ENCODE measurements around the gene TWF2. TPM values are rescaled to one million over a fixed set of nuclear protein-coding genes. Genes with fewer than 3 reads are reported as not detected.

The TWF2 gene
- polyA plus RNA-seq, 3 donors, result 141 to 199 (median 176) TPM

- intact Hi-C loops (cut with micrococcal nuclease), result no loop called here
- H3K4me3 Mint-ChIP-seq, result no peak overlapping the region
- H3K4me1 ChIP-seq (ENCODE audit: control insufficient read depth in 1 of 2, insufficient read depth in 2 of 2, low read length in 2 of 2), result peaks cover 19 to 22% of the 10 kb centered on the region in 2 donors
- H3K4me3 ChIP-seq (replicated peaks in 1 of 3; ENCODE audit: low read depth in 2 of 3, low read length in 3 of 3), result no peak overlapping the region
- TF ChIP-seq, protein P1, sequence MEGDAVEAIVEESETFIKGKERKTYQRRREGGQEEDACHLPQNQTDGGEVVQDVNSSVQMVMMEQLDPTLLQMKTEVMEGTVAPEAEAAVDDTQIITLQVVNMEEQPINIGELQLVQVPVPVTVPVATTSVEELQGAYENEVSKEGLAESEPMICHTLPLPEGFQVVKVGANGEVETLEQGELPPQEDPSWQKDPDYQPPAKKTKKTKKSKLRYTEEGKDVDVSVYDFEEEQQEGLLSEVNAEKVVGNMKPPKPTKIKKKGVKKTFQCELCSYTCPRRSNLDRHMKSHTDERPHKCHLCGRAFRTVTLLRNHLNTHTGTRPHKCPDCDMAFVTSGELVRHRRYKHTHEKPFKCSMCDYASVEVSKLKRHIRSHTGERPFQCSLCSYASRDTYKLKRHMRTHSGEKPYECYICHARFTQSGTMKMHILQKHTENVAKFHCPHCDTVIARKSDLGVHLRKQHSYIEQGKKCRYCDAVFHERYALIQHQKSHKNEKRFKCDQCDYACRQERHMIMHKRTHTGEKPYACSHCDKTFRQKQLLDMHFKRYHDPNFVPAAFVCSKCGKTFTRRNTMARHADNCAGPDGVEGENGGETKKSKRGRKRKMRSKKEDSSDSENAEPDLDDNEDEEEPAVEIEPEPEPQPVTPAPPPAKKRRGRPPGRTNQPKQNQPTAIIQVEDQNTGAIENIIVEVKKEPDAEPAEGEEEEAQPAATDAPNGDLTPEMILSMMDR (IDR thresholded peaks at IDR 0.05), result no peak
- H2AFZ ChIP-seq (ENCODE audit: insufficient read depth, low read depth, low read length, poor library complexity, severe bottlenecking), result no peak overlapping the region
- H3K27ac Mint-ChIP-seq, result peak overlapping the region; percentile 37 to 86 (median 77)
- peaks cover 62 to 63% of the 10 kb centered on the region in 2 donors for H3K36me3 Mint-ChIP-seq
- H3K79me2 ChIP-seq (ENCODE audit: insufficient read depth, low read length), result peaks cover 5% of the 10 kb centered on the region
- H4K20me1 ChIP-seq (ENCODE audit: insufficient read depth, low read length), result peaks cover 56% of the 10 kb centered on the region
- no peak overlapping the region for H3K4me2 ChIP-seq (replicated peaks; ENCODE audit: extremely low read depth, low read length, poor library complexity, severe bottlenecking)
- no peaks in the 10 kb centered on the region for H3K9me3 Mint-ChIP-seq
- H3K36me3 ChIP-seq (replicated peaks in 1 of 2; ENCODE audit: control insufficient read depth in 1 of 2, insufficient read depth in 2 of 2, low read length in 2 of 2), result peaks cover 41 to 51% of the 10 kb centered on the region in 2 donors
- DNase-seq, result no peak
- H3K4me1 Mint-ChIP-seq, result peaks cover 29% of the 10 kb centered on the region
- no peaks in the 10 kb centered on the region for H3K27me3 ChIP-seq (ENCODE audit: control insufficient read depth in 2 of 2, insufficient read depth in 2 of 2, low read length in 2 of 2)
- peak overlapping the region; percentile 27 for H3K9ac ChIP-seq (ENCODE audit: insufficient read depth, low read length, poor library complexity, severe bottlenecking)
- 54% methylated on average over 3 of the region's 5 CpGs for WGBS (ENCODE audit: insufficient coverage)
- peak overlapping the region in 1 of 2 donors; percentile 60 for H3K27ac ChIP-seq (ENCODE audit: low read depth in 1 of 2, low read length in 2 of 2)
- H3K27me3 Mint-ChIP-seq (ENCODE audit: low read depth in 3 of 3), result peaks cover 0 to 2% (median 1%) of the 10 kb centered on the region in 3 donors
- no peaks in the 10 kb centered on the region for H3K9me3 ChIP-seq (replicated peaks in 1 of 2; ENCODE audit: control insufficient read depth in 1 of 2, insufficient read depth in 1 of 2, low read length in 2 of 2)
These were observed 12.6 kb downstream of the TWF2 start for GRCh38 chr3:52226229-52226817.

DNA sequence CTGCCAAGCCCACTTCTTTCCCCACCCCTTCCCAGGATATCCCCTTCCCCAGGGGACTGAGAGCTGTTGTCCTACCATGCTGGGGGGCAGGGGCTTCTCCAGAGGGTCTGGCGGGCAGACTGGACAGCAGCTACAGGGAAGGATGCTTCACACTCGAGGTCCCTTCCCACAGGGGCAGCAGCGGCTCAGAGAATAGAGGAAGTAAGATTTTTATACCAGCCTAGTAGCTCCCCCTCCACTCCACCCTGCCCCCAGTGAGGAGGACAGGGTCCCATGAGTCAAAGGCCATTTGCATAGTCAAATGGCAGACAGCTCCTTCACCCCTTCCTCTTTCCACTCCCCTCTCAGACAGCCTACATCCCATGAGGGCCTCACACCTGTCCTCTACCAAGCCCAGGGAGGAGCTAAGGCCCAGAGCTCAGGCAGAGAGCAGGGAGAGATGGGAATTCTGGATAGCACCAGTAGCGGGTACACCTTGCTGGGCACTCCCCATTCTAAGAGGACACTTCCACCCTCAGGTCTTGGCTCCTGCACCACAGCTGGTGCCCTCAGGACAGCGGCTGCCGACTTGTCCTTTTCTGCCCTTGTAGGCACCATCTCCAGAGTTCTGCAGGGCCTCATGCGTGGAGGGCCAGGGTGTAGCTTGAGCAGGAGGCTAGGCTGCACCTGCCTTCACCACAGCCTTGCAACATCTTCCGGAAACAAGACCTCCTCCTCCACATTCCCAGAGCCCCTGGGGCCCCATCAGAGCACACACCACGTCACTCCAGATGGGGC, 13.3 kb downstream of the TWF2 start, which contains the start of gene TLR9:
Gene TLR9 (minus strand): TSS at position 194 of the 777 bp plus-strand sequence. CDS start 116 bp downstream, at position 78.
- Mint-ChIP-seq H3K27me3 (ENCODE audit: low read depth in 3 of 3) (peaks cover 0 to 2% (median 1%) of the 10 kb centered on the region in 3 donors), H3K4me1 (peaks cover 29% of the 10 kb centered on the region), H3K4me3 (peak within 1 kb of the TSS in 1 of 2 donors; percentile 47), H3K36me3 (peaks cover 59 to 60% of the 10 kb centered on the region in 2 donors), H3K9me3 (no peaks in the 10 kb centered on the region), H3K27ac (peak within 1 kb of the TSS; percentile 30 to 86 (median 77))
- Histone ChIP-seq H4K20me1 (ENCODE audit: insufficient read depth, low read length) (peaks cover 49% of the 10 kb centered on the region), H3K9ac (ENCODE audit: insufficient read depth, low read length, poor library complexity, severe bottlenecking) (peak within 1 kb of the TSS; percentile 27), H2AFZ (ENCODE audit: insufficient read depth, low read depth, low read length, poor library complexity, severe bottlenecking) (no peak within 1 kb of the TSS), H3K4me1 (ENCODE audit: control insufficient read depth in 1 of 2, insufficient read depth in 2 of 2, low read length in 2 of 2) (peaks cover 19 to 22% of the 10 kb centered on the region in 2 donors), H3K4me3 (replicated peaks in 1 of 3; ENCODE audit: low read depth in 2 of 3, low read length in 3 of 3) (no peak within 1 kb of the TSS), H3K36me3 (replicated peaks in 1 of 2; ENCODE audit: control insufficient read depth in 1 of 2, insufficient read depth in 2 of 2, low read length in 2 of 2) (peaks cover 34 to 44% of the 10 kb centered on the region in 2 donors), H3K27me3 (ENCODE audit: control insufficient read depth in 2 of 2, insufficient read depth in 2 of 2, low read length in 2 of 2) (no peaks in the 10 kb centered on the region), H3K9me3 (replicated peaks in 1 of 2; ENCODE audit: control insufficient read depth in 1 of 2, insufficient read depth in 1 of 2, low read length in 2 of 2) (no peaks in the 10 kb centered on the region), H3K4me2 (replicated peaks; ENCODE audit: extremely low read depth, low read length, poor library complexity, severe bottlenecking) (peak within 1 kb of the TSS; percentile 10), H3K79me2 (ENCODE audit: insufficient read depth, low read length) (peaks cover 2% of the 10 kb centered on the region), H3K27ac (ENCODE audit: low read depth in 1 of 2, low read length in 2 of 2) (peak within 1 kb of the TSS in 1 of 2 donors; percentile 60)
- TF ChIP-seq, protein P1 (IDR thresholded peaks at IDR 0.05), result no peak
- peak; percentile 84 to 91 (median 85) for DNase-seq
- intact Hi-C loops (cut with micrococcal nuclease), result no loop called here
- 4% methylated on average over 5 of the region's 9 CpGs for WGBS (ENCODE audit: insufficient coverage)

Measured in CD14-positive monocyte (primary cell).